Activated naive CD4-positive, alpha-beta T cell treated with anti-CD3 and anti-CD28 coated beads, Interleukin-2, amount 50 U/mL, for 24 hours (primary cell): ENCODE results near the gene SUGT1.
"Not testable (repeated sequence)": the region's sequence is repeated elsewhere in the genome, so short reads cannot be mapped to it uniquely, and the experiment has no call there.

ENCODE experiments used
- H3K27ac Mint-ChIP-seq: one replicate; pipeline ENCODE4 v1.8.0; 2021; ENCODE audit warnings: mild to moderate bottlenecking, mixed read lengths
- H3K27me3 Mint-ChIP-seq: one replicate; pipeline ENCODE4 v1.8.0; 2021; ENCODE audit warnings: mixed read lengths
- H3K36me3 Mint-ChIP-seq: one replicate; pipeline ENCODE4 v1.8.0; 2021; ENCODE audit warnings: mixed read lengths
- H3K4me1 Mint-ChIP-seq: one replicate; pipeline ENCODE4 v1.8.0; 2021; ENCODE audit warnings: mixed read lengths
- H3K4me3 Mint-ChIP-seq: one replicate; pipeline ENCODE4 v1.8.0; 2021; ENCODE audit warnings: mild to moderate bottlenecking, mixed read lengths
- H3K9me3 Mint-ChIP-seq: one replicate; pipeline ENCODE4 v1.8.0; 2021; ENCODE audit warnings: mixed read lengths

The SUGT1 gene

GRCh38 chr13:52650731-52651130 lies 1.9 kb upstream of the SUGT1 start:
- no peaks in the 10 kb centered on the region for H3K9me3 Mint-ChIP-seq
- H3K27ac Mint-ChIP-seq, result peak overlapping the region; percentile 84
- peaks cover 9% of the 10 kb centered on the region for H3K36me3 Mint-ChIP-seq
- no peaks in the 10 kb centered on the region for H3K27me3 Mint-ChIP-seq
- peaks cover 11% of the 10 kb centered on the region for H3K4me1 Mint-ChIP-seq
- no peak overlapping the region for H3K4me3 Mint-ChIP-seq

DNA sequence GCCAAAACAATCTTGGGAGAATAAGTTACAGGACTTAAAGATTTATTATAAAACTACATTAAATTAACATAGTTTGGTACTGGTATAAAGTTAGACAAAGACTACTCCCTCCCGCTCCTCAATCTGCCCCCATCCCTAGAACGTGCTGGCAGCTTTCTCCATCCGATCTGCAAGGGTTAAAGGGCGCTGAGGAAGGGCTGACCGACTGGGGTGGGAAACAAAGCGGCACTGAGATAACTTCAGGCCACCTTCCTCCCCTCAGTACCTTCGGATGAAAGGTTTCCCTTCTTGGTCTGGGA lies 790 bp upstream of the SUGT1 start:
- Mint-ChIP-seq H3K27me3 (no peaks in the 10 kb centered on the region), H3K36me3 (peaks cover 9% of the 10 kb centered on the region), H3K27ac (peak overlapping the region; percentile 89), H3K9me3 (no peaks in the 10 kb centered on the region), H3K4me3 (no peak overlapping the region), H3K4me1 (peaks cover 11% of the 10 kb centered on the region)

DNA sequence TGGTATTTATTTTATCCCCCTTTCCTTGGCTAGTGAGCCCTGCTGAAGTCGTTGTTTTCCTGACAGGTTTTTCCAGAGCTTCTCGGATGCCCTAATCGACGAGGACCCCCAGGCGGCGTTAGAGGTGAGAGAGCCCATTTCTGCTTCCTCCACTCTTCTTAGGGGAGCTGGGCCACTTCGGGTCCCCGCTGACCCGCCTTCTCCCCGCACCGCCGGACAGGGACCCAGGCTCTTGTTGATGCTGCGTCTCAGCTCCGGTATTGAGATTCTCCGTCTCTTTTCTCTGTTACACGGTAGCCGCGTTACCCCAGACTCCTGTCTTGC lies 306 bp downstream of the SUGT1 start:
- H3K27me3 Mint-ChIP-seq, result no peaks in the 10 kb centered on the region
- no peaks in the 10 kb centered on the region for H3K9me3 Mint-ChIP-seq
- peaks cover 11% of the 10 kb centered on the region for H3K4me1 Mint-ChIP-seq
- H3K36me3 Mint-ChIP-seq, result peaks cover 9% of the 10 kb centered on the region
- H3K4me3 Mint-ChIP-seq, result no peak overlapping the region
- no peak overlapping the region for H3K27ac Mint-ChIP-seq

GRCh38 chr13:52659340-52659739 lies 6.7 kb downstream of the SUGT1 start:
- no peaks in the 10 kb centered on the region for H3K4me1 Mint-ChIP-seq
- no peaks in the 10 kb centered on the region for H3K27me3 Mint-ChIP-seq
- H3K4me3 Mint-ChIP-seq, result no peak overlapping the region
- H3K36me3 Mint-ChIP-seq, result peaks cover 5% of the 10 kb centered on the region
- no peaks in the 10 kb centered on the region for H3K9me3 Mint-ChIP-seq
- H3K27ac Mint-ChIP-seq, result no peak overlapping the region

DNA sequence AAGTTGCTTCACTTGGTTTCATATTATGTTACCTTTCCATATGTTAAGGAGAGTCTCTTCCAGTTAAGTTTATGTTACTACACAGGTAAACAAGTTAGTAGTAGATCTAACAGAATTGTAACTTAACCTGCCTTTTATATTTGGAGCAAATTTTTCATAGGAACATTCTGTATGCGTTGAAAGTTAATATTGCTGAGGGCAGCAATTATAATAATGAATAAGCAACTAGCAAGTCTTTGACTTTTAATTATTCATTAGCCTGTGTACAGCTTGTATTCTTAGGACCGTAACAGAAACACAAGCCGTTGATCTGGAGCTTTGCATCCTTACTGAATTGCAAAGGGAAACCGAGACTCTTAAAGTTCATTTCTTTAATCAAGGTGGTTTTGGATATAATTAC lies 11.6 kb downstream of the SUGT1 start:
- H3K36me3 Mint-ChIP-seq, result peaks cover 10% of the 10 kb centered on the region
- no peaks in the 10 kb centered on the region for H3K9me3 Mint-ChIP-seq
- H3K4me1 Mint-ChIP-seq, result peaks cover 7% of the 10 kb centered on the region
- H3K4me3 Mint-ChIP-seq, result no peak overlapping the region
- no peaks in the 10 kb centered on the region for H3K27me3 Mint-ChIP-seq
- no peak overlapping the region for H3K27ac Mint-ChIP-seq

GRCh38 chr13:52665325-52665724 lies 12.7 kb downstream of the SUGT1 start:
- Mint-ChIP-seq H3K27me3 (no peaks in the 10 kb centered on the region), H3K36me3 (peaks cover 7% of the 10 kb centered on the region), H3K4me1 (peaks cover 7% of the 10 kb centered on the region), H3K9me3 (no peaks in the 10 kb centered on the region), H3K4me3 (no peak overlapping the region), H3K27ac (peak overlapping the region; percentile 8)

GRCh38 chr13:52669677-52670076 lies 17.0 kb downstream of the SUGT1 start:
- Mint-ChIP-seq H3K4me3 (no peak overlapping the region), H3K9me3 (no peaks in the 10 kb centered on the region), H3K27ac (no peak overlapping the region), H3K36me3 (peaks cover 8% of the 10 kb centered on the region), H3K27me3 (no peaks in the 10 kb centered on the region), H3K4me1 (peaks cover 12% of the 10 kb centered on the region)

- Mint-ChIP-seq H3K4me1 (peaks cover 7% of the 10 kb centered on the region), H3K27ac (no peak overlapping the region)
Observed at GRCh38 chr13:52670726-52671125, 18.1 kb downstream of the SUGT1 start.

GRCh38 chr13:52673465-52673864 lies 20.8 kb downstream of the SUGT1 start:
- Mint-ChIP-seq H3K9me3 (no peaks in the 10 kb centered on the region), H3K36me3 (peaks cover 18% of the 10 kb centered on the region), H3K4me1 (peaks cover 15% of the 10 kb centered on the region), H3K4me3 (no peak overlapping the region), H3K27me3 (no peaks in the 10 kb centered on the region), H3K27ac (no peak overlapping the region)

More at GRCh38 chr13:52670726-52671125, 18.1 kb downstream of the SUGT1 start:
- Mint-ChIP-seq H3K36me3 (peaks cover 9% of the 10 kb centered on the region), H3K4me3 (no peak overlapping the region), H3K9me3 (no peaks in the 10 kb centered on the region), H3K27me3 (no peaks in the 10 kb centered on the region)

DNA sequence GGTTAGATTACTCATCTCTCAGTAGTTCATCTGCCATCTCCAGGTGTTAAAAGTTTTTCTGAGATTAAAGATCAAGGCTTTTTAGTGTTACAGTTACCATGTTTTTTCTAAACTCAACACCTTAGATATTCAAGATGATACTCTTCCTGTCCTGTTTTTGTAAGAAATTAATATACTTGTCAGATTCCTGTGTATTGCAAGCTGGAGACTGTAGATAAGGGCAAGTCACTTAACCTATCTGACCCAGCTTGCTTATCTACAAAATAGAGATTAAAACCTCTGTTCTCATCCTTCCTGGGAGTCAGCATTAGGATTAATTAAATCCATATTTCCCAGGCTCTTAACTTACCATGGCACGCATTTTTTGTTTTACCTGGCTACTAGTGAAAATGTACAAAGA lies 25.2 kb downstream of the SUGT1 start:
- Mint-ChIP-seq H3K36me3 (peaks cover 24% of the 10 kb centered on the region), H3K27ac (peak overlapping the region; percentile 52), H3K27me3 (no peaks in the 10 kb centered on the region)

DNA sequence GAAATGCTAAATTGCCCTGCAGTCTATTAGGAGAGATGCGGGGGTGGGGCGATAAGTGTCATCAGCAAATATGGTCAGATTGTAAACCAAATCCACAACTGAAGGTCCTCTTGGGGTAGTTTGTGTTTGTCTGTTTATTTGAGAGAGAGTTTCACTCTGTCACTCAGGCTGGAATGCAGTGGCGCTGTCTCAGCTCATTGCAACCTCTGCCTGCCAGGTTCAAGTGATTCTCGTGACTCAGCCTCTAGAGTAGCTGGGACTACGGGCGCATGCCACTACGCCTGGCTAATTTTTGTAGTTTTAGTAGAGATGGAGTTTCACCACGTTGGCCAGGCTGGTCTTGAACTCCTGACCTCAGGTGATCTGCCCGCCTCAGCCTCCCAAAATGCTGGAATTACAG lies 33.2 kb downstream of the SUGT1 start:
- not testable (repeated sequence) for H3K4me3 Mint-ChIP-seq, H3K9me3 Mint-ChIP-seq, H3K27me3 Mint-ChIP-seq, H3K27ac Mint-ChIP-seq
- H3K36me3 Mint-ChIP-seq, result peaks cover 25% of the 10 kb centered on the region
- peaks cover 11% of the 10 kb centered on the region for H3K4me1 Mint-ChIP-seq

More for the DNA sequence above, 25.2 kb downstream of the SUGT1 start:
- H3K9me3 Mint-ChIP-seq, result no peaks in the 10 kb centered on the region
- no peak overlapping the region for H3K4me3 Mint-ChIP-seq
- peaks cover 17% of the 10 kb centered on the region for H3K4me1 Mint-ChIP-seq

- Mint-ChIP-seq H3K27ac (no peak overlapping the region), H3K4me3 (no peak overlapping the region), H3K27me3 (no peaks in the 10 kb centered on the region), H3K9me3 (no peaks in the 10 kb centered on the region), H3K36me3 (peaks cover 27% of the 10 kb centered on the region), H3K4me1 (peaks cover 14% of the 10 kb centered on the region)
Observed at GRCh38 chr13:52686376-52686775, 33.7 kb downstream of the SUGT1 start.

GRCh38 chr13:52695856-52696255 lies 43.2 kb downstream of the SUGT1 start:
- Mint-ChIP-seq H3K27ac (peak overlapping the region; percentile 14), H3K27me3 (no peaks in the 10 kb centered on the region)

GRCh38 chr13:52696566-52696965 lies 43.9 kb downstream of the SUGT1 start:
- peaks cover 8% of the 10 kb centered on the region for H3K36me3 Mint-ChIP-seq
- H3K4me3 Mint-ChIP-seq, result no peak overlapping the region
- H3K27ac Mint-ChIP-seq, result no peak overlapping the region
- H3K4me1 Mint-ChIP-seq, result peaks cover 15% of the 10 kb centered on the region
- H3K27me3 Mint-ChIP-seq, result no peaks in the 10 kb centered on the region
- no peaks in the 10 kb centered on the region for H3K9me3 Mint-ChIP-seq

More at GRCh38 chr13:52695856-52696255, 43.2 kb downstream of the SUGT1 start:
- Mint-ChIP-seq H3K9me3 (no peaks in the 10 kb centered on the region), H3K4me1 (peaks cover 20% of the 10 kb centered on the region), H3K4me3 (no peak overlapping the region), H3K36me3 (peaks cover 10% of the 10 kb centered on the region)

DNA sequence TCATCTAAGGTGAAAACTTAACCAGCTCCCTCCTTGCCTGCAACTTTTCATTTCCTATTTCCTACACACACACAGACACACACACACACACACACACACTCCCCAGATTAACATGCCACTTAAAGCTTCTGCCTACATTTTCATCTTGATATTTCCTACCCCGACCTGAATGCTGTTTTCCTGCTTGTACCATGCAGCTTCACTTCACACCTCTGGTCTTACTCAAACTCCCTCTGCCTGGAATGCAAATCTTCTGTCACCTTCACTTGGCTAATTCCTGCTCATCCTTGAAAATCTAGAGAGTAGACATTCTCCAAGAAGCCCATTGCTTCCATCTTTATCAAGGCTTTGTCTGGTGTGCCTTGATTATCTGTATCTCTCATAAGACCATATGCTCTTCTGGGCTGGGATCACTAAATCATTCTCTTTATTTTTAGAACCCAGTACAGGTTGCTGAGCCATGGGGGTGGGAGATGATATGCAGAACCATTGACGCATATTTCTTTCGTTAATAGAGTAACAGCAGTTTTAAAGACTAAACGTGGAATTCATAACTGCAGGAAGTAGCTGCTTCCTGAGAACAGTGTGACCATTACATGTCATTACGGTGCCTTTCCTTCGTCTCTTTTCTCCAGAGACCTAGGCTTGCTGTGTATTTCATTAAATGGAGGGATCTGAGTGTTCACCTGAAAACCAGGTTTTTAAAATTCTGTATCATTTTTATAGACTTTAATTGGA lies 49.3 kb downstream of the SUGT1 start:
- peaks cover 4% of the 10 kb centered on the region for H3K4me1 Mint-ChIP-seq
- H3K36me3 Mint-ChIP-seq, result peaks cover 6% of the 10 kb centered on the region
- H3K4me3 Mint-ChIP-seq, result no peak overlapping the region
- H3K9me3 Mint-ChIP-seq, result no peaks in the 10 kb centered on the region
- no peak overlapping the region for H3K27ac Mint-ChIP-seq
- no peaks in the 10 kb centered on the region for H3K27me3 Mint-ChIP-seq

GRCh38 chr13:52703482-52703881 lies 50.8 kb downstream of the SUGT1 start:
- no peak overlapping the region for H3K4me3 Mint-ChIP-seq
- no peaks in the 10 kb centered on the region for H3K9me3 Mint-ChIP-seq
- H3K27me3 Mint-ChIP-seq, result no peaks in the 10 kb centered on the region
- no peak overlapping the region for H3K27ac Mint-ChIP-seq
- peaks cover 4% of the 10 kb centered on the region for H3K4me1 Mint-ChIP-seq
- peaks cover 1% of the 10 kb centered on the region for H3K36me3 Mint-ChIP-seq

- Mint-ChIP-seq H3K36me3 (peaks cover 1% of the 10 kb centered on the region), H3K27me3 (no peaks in the 10 kb centered on the region), H3K4me3 (no peak overlapping the region), H3K9me3 (no peaks in the 10 kb centered on the region), H3K4me1 (peaks cover 4% of the 10 kb centered on the region), H3K27ac (no peak overlapping the region)
Observed at GRCh38 chr13:52706081-52706480, 53.4 kb downstream of the SUGT1 start.
